HG03280 (cell line): ENCODE results near the gene SIDT2.
"Not testable (repeated sequence)": the region's sequence is repeated elsewhere in the genome, so short reads cannot be mapped to it uniquely, and the experiment has no call there.

Source experiments
- ATAC-seq: cut with Tn5 transposase; IDR thresholded peaks from one replicate; pipeline ENCODE4 v1.9.1; 2021; ENCODE audit warnings: mild to moderate bottlenecking, moderate library complexity; ENCODE audit not compliant: unreplicated experiment

SIDT2 gene

GRCh38 chr11:117201658-117202305, 23.2 kb downstream of the SIDT2 start:
- ATAC-seq, result no peak

GRCh38 chr11:117202386-117203068, 24.0 kb downstream of the SIDT2 start:
- ATAC-seq, result no peak

DNA sequence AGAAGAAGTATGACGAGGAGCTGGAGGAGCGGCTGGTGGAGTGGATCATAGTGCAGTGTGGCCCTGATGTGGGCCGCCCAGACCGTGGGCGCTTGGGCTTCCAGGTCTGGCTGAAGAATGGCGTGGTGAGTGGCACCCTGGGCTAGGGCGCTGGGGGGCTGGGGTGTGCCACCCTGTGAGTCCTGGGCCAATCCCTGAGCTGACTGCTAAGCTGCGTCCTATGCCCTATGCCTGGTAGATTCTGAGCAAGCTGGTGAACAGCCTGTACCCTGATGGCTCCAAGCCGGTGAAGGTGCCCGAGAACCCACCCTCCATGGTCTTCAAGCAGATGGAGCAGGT, 24.5 kb downstream of the SIDT2 start:
- no peak for ATAC-seq

GRCh38 chr11:117204283-117205080, 25.9 kb downstream of the SIDT2 start:
- ATAC-seq, result no peak

DNA sequence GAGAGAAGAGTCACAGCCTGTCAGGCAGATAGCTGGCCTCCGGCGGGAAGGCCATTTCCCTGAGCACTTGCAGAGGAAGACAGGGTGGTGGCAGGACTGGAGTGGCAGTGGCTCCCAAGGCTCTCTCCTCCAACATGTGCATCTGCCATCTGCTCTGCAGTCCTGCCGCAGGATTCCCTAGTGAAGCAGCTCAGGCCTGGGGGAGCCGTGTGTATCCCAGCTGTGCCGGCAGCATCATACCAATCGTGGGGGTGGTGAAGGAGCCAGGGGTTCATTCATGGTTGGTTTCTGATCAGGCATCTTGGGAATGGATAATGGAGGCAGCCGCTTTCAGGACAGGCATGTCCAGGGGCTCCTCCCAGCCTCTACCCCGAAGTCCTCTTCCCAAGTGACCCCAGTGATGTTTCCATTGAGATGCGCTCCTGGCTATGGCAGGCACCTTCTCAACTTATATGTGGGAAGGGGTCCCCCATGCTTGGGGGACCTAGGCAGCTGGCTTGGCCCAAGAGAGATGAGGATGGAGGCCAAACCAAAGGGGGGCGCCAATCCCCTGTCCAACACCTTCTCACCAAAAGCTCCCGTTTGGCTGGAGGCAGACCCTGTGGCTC, 26.8 kb downstream of the SIDT2 start:
- no peak for ATAC-seq

DNA sequence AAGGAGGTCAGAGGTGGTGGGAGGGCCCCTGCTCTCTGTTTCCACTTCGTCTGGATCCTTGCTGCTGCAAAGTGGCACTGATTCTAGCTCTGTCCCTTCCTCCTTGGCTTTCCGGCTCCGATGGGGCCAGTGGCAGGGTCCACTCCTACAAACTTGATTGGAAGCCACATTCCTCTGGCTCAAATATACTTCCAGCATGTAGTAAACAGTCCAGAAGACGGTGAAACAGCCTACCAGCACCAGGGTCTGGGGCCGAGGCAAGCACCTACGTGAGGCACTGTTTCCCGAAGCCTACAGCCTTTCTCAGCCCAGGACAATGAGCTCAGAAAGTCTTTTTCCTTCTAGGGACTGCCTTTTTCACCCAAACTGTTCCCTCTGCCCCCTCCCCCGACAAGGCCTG, 27.6 kb downstream of the SIDT2 start:
- ATAC-seq, result not testable (repeated sequence)

DNA sequence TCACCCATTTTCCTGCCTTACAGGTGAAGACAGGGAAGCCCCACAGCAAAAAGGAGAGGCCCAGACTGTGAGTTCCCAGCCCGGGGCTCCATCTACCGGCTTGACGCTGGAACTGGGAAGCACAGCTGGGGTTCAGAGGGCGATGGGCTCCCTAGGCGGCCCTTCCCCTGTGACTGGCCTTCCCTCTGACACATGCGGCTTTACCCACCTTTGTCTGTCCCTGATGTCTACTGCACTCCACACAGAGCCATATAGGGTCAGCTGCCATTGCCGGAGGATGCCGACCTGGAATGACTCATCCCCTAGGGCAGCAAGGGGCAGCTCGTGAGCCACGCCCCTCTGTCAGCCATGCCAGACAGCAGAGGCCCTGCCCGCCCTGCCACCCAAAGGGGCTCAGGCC, 28.3 kb downstream of the SIDT2 start:
- not testable (repeated sequence) for ATAC-seq

DNA sequence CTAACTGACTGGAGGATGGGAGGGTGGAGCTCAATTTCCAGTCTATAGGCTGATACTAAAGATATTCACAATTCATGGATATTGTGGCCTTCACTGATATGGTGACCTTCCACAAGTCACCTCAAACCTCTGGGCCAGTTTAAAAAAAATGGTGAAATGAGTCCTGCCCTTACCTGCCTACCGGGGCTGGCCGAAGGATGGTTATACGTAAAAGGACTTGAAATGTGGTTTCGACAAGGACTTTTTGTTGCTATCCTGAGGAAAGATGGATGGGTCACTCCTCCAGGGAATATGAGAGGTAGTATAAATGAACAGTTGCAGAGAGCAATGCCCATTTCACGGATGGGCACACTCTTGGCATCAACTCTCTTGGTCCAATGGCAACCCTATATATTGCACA, 28.9 kb downstream of the SIDT2 start:
- not testable (repeated sequence) for ATAC-seq

DNA sequence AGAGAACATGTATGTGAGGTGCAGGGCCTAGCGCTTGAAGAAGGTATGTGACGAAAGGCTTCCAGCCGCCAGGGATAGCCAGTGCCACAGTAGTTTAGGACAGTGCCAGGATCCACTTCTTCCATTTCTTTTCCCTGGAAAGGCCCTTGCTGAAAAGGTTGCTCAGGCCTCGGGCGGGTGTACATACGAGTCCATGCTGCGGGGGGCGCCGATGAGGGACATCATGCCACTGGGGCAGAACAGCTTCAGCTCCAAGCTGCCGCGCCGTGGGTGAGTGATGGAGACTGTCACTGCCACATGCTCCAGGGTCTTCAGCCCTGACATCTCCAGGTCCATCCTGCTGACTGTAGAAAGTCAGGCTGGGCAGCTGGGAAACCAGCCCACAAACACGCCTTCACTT, 30.2 kb downstream of the SIDT2 start:
- not testable (repeated sequence) for ATAC-seq

DNA sequence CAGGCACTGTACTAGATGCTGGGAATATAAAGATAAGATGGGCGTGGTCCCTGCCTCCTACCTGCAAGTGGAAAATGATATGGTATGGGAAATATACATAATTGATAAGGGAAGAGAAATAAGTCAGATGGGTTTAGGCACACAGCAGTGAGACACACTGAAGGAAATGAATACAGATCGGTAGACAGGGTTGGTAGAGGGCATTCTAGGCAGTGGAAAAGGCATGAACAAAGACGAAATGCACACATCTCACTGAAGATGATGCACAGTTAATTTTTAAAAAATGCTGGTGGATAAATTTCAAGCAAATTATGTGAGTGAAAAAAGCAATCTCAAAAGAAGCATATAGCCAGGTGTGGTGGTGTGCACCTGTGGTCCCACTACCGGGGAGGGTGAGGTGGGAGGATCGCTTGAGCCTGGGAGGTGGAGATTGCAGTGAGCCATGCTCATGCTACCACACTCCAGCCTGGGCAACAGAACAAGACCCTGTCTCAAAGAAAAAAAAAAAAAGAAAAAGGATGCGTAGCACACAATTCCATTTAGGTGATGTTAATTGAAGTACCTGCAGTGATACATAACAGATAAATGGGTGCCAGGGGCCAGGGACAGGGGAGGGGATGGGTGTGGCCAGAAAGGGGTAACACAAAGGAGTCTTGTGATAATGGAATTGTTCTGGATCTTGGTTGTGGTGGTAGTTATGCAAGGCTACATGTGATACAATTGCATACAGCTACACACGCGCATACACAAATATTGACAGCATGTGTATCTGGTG, 31.0 kb downstream of the SIDT2 start:
- not testable (repeated sequence) for ATAC-seq

- no peak for ATAC-seq
These were observed 32.1 kb downstream of the SIDT2 start for GRCh38 chr11:117210620-117211019.

- no peak for ATAC-seq
These were observed 34.3 kb downstream of the SIDT2 start for GRCh38 chr11:117212697-117213355.

GRCh38 chr11:117214404-117215110, 36.0 kb downstream of the SIDT2 start:
- ATAC-seq, result no peak

DNA sequence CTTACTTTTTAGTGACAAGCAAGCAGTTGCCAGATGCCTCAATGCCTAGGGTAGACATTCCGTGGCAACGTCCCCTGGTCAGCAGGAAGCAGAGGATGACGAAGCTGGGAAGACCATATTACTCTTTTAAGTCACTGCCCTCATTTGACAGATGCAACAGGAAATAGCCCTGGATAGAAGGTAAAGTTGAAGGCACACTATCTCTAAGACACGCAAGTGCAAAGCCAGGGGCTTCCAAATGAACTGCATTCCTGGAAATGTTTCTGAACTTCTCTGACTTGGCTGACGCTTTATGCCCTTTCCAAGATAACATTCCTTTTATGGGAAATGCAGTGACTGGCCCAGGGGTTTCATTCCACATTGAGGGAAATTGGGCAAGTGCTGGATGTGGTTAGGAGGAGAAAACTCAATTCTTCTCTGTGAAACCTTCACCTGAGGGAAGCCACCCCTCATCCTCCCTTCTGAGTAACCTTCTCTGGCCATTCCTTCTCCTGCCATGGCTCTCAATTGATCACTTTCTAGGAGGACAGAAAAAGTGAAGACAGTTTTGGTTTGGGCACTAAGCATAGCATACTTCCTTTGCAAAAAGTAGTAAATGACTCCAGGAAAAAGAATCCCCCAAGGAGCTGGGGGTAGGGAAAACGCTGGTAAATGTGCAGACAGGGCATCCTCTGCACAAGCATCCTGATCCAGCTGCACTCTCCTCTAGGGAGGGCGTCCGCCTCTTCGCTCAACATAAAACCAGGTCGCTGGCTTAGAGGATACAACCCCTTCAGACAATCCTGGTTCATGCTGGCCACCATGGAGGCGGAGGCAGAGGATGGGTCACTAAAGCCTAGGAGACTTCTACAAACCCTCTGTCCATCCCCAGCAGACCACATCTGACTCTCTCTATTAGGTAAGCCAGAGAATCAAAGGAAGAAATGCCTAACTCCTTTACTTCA, 38.9 kb downstream of the SIDT2 start:
- no peak for ATAC-seq

- ATAC-seq, result no peak
These were observed 39.8 kb downstream of the SIDT2 start for GRCh38 chr11:117218133-117218915.

- no peak for ATAC-seq
These were observed 40.5 kb downstream of the SIDT2 start for GRCh38 chr11:117219001-117219400.

DNA sequence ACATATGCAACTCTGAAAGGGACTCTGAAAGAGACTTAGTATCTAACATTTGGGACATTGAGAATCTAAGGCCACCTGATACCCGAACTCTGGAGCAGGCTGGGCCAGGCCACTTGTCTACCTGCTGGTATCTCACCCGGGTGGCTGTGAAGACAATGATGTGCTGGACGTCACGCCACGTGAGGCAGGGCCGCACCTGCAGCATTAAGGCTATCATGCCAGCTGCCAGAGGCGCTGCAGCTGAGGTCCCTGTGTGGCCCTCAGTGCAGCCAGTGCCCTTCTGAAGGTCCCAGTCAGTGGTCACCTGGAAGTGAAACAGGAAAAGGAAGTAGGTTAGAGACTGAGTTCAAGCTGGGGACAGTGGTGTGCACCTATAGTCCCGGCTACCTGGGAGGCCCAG, 40.9 kb downstream of the SIDT2 start:
- ATAC-seq, result no peak

DNA sequence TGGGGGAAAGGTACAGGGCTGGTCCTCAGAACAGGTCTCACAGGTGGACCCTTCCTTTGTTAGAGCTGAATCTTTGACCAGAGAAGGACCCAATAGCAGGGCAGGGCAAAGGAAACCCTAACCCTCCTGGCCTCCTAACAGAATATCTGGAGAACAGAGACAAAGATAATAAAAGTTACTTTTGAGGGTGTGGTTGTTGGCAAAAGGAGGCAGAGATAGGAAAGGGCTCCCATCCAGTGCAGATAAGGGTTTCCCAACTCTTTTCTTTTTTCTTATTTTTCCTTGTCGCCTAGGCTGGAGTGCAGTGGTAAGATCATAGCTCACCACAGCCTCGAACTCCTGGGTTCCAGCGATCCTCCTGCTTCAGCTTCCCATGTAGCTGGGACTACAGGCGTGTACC, 41.5 kb downstream of the SIDT2 start:
- ATAC-seq, result no peak
